Right forelimb (tissue), 1 donor: ENCODE results near the gene ARHGAP44.

Experiments used
- DNase-seq: peaks from one replicate; pipeline ENCODE4 v3.0.0-alpha.2; 2018

Gene ARHGAP44

DNA sequence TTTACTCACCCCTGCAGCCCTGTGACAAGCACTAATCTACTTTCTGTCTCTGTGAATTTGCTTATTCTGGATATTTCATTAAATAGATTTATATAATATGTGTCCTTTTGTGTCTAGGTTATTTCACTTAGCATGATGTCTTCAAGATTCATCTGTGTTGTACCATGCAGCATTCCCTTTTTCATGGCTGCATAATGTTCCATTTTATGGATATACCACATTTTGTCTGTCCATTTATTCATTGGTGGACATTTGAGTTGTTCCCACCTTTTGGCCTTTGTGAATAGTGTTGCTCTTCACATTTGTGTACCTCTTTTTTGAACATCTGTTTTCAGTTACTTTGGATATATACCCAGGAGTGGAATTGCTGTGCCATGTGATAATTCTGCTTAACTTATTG is 118.2 kb downstream of the ARHGAP44 start:
- DNase-seq, result no peak

DNA sequence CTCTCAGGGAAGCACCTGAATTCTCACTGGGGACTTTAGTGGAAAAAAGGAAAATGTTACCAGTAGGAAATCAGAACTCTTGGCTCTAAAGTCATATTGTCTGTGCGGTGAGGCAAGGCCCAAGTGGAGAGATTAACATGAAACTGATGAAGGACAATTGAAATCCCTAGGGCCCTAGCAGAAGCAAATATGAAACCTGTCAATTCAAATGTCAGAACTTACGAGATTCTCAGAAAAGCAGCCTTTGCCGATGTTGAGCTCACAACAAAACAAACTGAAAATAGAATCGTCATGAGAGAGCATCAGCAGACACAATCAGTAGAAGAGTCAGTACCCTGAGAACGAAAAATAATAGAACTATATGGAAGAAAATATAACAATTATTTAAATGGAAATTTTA is 119.7 kb downstream of the ARHGAP44 start:
- DNase-seq, result no peak

DNA sequence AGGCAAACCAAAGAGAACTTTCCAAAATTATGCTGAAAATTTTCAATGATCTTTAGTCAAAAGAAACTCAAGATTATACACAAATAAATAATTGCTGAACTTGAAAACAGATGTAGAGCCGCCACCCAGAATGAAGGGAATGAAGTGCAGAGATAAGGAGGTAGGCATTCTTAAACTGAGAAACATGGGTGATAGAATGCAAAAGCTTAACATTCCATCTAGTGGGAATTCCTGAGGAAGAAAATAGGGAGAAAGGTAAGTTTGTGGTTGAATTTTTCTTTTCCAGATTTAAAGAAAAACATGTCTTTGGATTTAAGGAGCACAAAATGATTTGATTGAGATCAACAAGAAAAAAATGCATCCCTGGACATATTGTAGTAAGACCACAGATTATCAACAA is 120.2 kb downstream of the ARHGAP44 start:
- DNase-seq, result no peak

GRCh38 chr17:12911239-12911638 is 121.9 kb downstream of the ARHGAP44 start:
- no peak for DNase-seq

GRCh38 chr17:12917399-12917798 is 128.1 kb downstream of the ARHGAP44 start:
- no peak for DNase-seq

- no peak for DNase-seq
Observed at GRCh38 chr17:12918142-12918541, 128.8 kb downstream of the ARHGAP44 start.

DNA sequence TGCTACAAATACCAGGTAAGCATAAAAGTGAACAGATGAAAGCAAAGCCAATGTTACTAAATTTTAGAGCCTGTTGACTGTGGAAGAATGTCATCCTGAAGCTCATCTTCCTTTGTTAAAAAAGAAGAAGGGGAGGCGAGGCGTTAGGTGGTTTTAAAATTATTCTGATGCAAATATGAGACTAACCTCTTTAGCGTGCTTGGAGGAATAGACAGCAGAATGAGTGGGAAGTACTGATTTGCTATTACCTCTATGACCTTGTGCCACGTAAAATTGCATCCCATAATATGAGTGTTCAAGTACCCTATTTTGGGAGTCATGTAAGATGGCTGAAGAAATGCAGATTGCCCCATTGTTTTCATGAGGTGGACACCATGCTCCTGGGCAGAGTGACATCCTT is 132.8 kb downstream of the ARHGAP44 start:
- no peak for DNase-seq

- no peak for DNase-seq
Observed at GRCh38 chr17:12924614-12925013, 135.3 kb downstream of the ARHGAP44 start.

GRCh38 chr17:12927001-12927400 is 137.7 kb downstream of the ARHGAP44 start:
- DNase-seq, result no peak

DNA sequence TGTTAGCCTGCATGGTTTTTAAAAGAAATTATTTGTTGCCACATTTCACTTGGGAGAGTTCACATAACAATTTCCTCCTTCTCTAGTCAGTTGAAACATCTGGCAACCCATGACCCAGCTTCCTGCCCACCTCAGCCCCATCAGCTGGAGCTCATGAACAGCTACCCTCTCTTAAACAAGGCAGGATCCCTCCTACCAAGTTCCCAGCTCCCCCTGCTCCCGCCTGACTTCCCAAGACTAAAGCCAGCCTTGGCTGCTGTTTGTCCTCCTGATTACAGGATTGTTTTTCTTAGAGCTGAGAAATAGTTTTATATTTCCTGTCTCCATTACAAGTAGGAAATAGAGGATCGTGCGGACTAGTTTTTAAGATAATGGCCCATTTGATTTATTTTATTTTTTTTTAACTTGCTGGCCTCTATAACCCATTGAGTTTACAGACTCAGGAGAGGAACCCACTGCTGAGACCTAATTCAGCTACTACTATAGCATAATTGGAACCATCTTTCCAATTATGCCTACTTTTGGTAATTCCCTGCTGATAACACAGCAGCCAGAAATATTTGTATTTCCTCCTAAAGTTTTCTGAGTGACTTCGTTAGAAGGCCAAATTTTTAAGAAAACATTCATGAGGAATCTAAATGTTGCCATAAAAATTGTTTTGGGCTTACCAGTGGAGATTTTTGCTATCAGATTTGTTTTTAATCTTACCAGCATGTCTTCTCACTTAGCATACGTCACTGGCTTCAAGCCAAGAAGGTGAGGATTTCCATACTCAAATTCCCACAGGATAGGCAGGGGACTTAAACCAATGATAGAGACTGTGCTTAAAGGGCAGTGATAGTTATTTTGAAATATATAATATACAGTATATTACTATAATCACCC is 138.5 kb downstream of the ARHGAP44 start:
- DNase-seq, result no peak

DNA sequence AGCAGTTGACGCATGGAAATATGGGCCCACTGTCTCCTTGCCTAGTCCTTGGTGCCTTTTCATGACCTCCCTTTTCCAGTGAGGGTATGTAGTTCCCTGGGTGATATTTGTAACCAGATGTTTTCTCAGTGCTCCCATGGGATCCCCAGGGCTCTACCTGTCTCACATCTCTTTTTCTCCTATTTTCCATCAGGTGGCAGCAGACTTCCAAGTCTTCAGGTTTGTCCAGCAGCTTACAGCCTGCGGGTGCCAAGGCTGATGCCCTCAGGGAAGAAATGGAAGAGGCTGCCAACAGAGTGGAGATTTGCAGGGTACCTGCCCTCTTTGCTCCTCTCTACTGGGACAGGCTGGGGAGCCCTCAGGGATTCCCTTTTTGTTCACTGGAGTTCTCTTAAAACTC is 139.4 kb downstream of the ARHGAP44 start:
- no peak for DNase-seq

- no peak for DNase-seq
Observed at GRCh38 chr17:12936501-12936900, 147.2 kb downstream of the ARHGAP44 start.

- no peak for DNase-seq
Observed at GRCh38 chr17:12940699-12941098, 151.4 kb downstream of the ARHGAP44 start.

DNA sequence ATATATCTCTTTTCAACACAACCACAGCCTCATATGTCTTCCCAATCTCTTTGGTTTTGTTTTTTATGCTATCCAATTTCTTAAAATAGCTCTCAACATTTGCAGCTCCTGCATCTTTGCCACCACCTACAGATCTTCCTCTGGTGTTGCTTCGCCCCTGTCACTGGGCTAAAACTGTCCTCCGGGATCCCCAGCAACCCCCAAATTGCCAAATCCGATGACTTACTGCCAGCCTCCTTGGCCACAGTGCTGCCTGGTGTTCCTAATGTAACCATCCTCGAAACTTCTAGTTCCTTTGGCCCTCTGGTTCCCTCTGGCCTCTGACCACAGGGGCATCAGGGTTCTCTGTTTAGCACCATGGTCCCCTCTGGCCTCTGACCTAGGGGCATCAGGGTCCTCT is 157.7 kb downstream of the ARHGAP44 start:
- DNase-seq, result no peak

DNA sequence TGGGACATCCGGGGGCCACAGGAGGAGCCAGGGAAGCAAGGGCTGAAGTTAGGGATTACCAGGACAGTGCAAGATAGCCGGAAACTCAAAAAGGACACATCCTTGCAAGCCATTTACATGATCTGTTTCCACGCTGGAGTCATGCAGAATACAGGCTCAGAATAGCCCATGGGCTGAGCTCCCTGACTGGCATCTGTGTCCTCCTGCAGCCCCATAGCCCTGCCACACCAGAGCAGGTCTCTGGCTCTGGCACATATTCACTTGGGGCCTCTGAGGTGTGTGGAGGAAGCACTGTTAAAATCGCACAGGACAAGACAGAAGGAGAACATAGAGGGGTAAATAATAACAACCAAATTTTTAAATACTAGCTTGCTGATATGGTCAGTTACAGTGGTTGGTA is 162.7 kb downstream of the ARHGAP44 start:
- no peak for DNase-seq

DNA sequence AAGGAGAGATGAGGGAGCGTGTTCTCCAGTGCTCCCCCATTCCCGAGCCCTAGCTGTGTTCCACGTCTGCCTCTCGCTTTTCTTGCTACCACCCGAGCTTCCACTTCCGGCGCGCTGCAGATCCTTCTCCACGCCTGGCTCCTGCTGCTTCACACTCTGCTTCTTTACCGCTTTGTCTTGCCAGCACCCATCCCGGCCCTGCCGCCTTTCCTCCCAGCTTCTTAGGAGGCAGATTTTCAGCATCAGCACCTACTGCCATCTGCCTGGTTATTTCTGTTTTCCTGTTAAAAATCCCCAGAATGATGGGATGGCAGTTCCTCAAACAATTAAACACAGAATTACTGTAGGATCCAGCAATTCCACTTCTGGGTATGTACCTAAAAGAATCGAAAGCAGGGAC is 163.9 kb downstream of the ARHGAP44 start:
- DNase-seq, result no peak

DNA sequence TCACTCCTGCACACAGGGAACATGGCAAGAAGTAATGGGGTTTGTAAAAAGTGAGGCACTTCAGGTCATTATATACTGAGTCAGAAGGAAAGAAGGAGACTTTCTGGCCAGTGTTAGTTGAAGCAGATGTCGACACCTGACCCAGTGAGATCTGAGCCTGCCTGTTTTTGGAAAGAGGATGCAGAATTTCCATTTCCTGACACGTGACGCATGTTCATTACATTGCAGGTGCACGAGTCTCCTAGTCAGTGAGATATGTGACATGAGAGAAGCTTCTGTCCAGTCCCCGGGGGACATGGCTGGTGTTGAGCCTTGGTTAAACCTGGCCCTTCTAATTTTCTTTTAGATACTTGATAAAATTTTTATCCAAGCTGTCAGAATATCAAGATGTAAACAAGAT is 166.2 kb downstream of the ARHGAP44 start:
- no peak for DNase-seq

DNA sequence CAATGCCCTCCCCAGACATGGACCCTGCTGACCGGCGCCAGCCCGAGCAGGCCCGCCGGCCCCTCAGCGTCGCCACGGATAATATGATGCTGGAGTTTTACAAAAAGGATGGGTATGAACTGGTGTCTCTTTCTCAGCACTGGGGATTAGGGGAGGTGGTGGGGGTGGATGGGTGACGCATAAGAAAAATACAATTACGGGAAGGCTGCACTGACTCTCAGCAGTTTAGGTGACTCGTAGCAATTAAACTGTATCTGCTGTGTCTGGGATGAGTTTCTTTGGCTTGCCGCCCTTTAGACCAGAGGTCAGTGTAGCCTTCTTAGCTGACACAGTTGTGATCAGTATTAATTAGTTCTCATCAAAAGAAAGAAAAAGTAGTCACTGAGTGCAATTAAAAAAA is 169.5 kb downstream of the ARHGAP44 start:
- no peak for DNase-seq

DNA sequence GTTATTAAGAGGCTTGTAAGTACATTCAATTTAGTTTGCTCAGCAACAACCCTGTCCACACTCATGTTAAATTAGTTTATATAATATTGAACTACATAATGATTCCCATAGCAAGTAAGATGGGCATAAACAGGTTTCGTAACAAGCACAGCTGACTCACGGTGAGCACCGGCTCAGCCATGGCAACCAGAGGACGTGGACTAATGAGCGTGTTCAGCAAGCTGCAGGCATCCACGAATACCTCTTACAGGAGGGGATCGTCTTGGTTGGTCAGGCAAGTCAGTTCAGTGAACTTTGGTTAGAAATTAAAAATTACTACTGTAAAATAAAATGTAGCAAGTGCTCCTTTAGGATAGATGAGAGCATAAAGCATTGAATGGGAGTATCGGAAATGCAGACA is 170.1 kb downstream of the ARHGAP44 start:
- no peak for DNase-seq

GRCh38 chr17:12961655-12962054 is 172.4 kb downstream of the ARHGAP44 start:
- no peak for DNase-seq

DNA sequence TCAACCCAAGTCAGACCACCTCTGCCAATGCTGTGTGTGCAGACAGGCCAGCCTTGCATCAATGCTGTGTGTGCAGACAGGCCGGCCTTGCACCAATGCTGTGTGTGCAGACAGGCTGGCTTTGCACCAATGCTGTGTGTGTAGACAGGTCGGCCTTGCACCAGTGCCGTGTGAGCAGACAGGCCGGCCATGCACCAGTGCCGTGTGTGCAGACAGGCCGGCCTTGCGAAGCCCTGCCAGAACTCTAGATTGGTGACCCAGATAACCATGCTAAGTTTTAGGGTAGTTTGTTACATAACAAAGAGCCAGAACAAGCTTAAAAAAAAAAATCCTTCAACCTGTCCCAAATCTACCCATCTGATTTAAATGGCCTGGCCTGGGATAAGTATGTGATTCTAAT is 174.2 kb downstream of the ARHGAP44 start:
- DNase-seq, result no peak

- DNase-seq, result no peak
Observed at GRCh38 chr17:12964162-12964561, 174.9 kb downstream of the ARHGAP44 start.

DNA sequence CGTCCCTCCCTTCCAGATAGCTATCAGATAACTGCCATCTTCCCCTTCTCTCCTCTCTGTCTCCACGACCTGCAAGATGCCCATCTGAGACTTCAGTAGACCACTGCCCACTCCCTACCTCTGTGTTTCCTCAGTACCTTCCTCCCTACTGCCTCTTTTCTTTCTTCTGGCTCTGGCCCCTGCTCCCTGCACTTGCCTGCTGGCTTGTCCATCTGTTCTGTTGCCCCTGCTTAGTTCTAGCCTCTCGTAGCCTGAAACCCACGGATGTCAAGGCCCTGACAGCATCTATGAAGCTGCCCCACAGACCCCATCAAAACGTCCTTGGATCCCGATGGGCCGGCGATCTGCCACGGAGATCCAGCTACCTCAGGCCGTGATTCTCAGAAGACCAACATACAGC is 175.5 kb downstream of the ARHGAP44 start:
- DNase-seq, result no peak

GRCh38 chr17:12965988-12966387 is 176.7 kb downstream of the ARHGAP44 start:
- no peak for DNase-seq

DNA sequence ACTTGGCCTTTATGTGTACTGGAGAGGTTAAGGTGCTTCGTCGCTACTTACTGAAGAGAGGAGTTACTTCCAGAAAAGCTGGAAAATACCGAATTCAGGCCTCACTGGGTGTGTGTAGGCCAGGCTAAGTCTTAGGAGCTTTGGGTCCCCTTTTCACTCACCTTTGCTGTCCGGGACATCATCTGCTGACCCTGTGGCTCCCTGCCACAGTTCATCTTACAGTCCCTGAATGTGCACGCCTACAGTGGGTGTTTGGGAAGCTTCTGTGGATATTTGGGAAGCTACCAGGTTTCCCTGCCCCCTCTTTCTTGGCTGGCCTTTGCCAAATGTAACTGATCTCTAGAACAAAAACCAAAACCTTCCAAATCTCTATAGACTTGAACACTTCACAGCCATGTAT is 177.1 kb downstream of the ARHGAP44 start:
- no peak for DNase-seq
